HL-60 (cell line): ENCODE results near the gene VPS25.

Experiments
- POLR2AphosphoS5 ChIP-seq: IDR thresholded peaks from 2 replicates; pipeline ENCODE4 v1.6.1; 2012; ENCODE audit warnings: low read depth
- TF ChIP-seq, protein P1 (sequence below): IDR thresholded peaks from one replicate; pipeline ENCODE4 v1.5.1; 2011; ENCODE audit warnings: low read length, control low read depth, inconsistent platforms; ENCODE audit not compliant: insufficient read depth

DNA sequence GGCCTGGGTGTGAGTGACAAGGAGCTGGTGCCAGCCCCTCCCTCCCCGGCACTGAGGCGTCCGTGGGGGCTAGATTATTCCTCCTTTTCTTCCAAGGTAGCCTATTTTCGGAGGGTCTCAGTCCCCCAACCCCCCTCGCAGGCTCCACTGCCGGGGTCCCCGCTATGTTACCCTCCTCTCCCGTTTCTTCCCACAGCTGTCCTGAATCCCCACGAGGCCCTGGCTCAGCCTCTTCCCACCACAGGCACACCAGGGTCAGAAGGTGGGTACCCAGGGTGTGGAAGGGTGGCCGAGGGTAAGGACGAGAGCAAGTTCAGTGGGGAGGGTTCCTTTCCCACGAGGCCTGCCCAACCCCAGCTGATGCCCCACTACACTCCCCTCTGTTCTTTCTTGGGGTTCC is 11.6 kb upstream of the VPS25 start:
- TF ChIP-seq, protein P1, sequence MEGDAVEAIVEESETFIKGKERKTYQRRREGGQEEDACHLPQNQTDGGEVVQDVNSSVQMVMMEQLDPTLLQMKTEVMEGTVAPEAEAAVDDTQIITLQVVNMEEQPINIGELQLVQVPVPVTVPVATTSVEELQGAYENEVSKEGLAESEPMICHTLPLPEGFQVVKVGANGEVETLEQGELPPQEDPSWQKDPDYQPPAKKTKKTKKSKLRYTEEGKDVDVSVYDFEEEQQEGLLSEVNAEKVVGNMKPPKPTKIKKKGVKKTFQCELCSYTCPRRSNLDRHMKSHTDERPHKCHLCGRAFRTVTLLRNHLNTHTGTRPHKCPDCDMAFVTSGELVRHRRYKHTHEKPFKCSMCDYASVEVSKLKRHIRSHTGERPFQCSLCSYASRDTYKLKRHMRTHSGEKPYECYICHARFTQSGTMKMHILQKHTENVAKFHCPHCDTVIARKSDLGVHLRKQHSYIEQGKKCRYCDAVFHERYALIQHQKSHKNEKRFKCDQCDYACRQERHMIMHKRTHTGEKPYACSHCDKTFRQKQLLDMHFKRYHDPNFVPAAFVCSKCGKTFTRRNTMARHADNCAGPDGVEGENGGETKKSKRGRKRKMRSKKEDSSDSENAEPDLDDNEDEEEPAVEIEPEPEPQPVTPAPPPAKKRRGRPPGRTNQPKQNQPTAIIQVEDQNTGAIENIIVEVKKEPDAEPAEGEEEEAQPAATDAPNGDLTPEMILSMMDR, result no peak
- no peak for TF ChIP-seq POLR2AphosphoS5
